SU-DHL-6 (cell line): Measurements from ENCODE around the gene CDK18.

Experiments
- H2AFZ ChIP-seq: fragments of 200-600 bp; sonication (generic); 2 replicates; pipeline ENCODE4 v1.6.1; 2014; ENCODE audit warnings: low read depth, mild to moderate bottlenecking, moderate library complexity, mixed read lengths, antibody characterized with exemption, low read length; ENCODE audit not compliant: severe bottlenecking
- H3F3A ChIP-seq: fragments of 200-600 bp; shearing (Covaris generic); 2 replicates; pipeline ENCODE4 v1.6.0; 2016; ENCODE audit warnings: antibody characterized with exemption, mild to moderate bottlenecking; ENCODE audit not compliant: insufficient read depth
- H3K27ac ChIP-seq: fragments of 200-600 bp; sonication (generic); 2 replicates; pipeline ENCODE4 v1.5.1; 2016; ENCODE audit warnings: low read depth, mild to moderate bottlenecking, low read length, moderate library complexity, mixed read lengths
- H3K27me3 ChIP-seq: fragments of 200-600 bp; sonication (generic), shearing (Covaris generic); 2 replicates; pipeline ENCODE4 v1.6.0; 2014; ENCODE audit warnings: mild to moderate bottlenecking, low read length
- H3K36me3 ChIP-seq: fragments of 200-600 bp; sonication (generic); 2 replicates; pipeline ENCODE4 v1.6.1; 2014; ENCODE audit warnings: mild to moderate bottlenecking, low read length, mixed read lengths
- H3K4me2 ChIP-seq: fragments of 300-600, 200-600 bp; shearing (Covaris generic), sonication (generic); 2 replicates; pipeline ENCODE4 v1.6.0; 2014; ENCODE audit warnings: low read length, low read depth, mild to moderate bottlenecking; ENCODE audit not compliant: poor library complexity, severe bottlenecking
- H3K4me3 ChIP-seq: fragments of 200-600 bp; sonication (generic); 2 replicates; pipeline ENCODE4 v1.5.1; 2014; ENCODE audit warnings: antibody characterized with exemption, low read length, mild to moderate bottlenecking, mixed read lengths; ENCODE audit not compliant: insufficient read depth, poor library complexity, severe bottlenecking
- H3K79me2 ChIP-seq: fragments of 200-600 bp; sonication (generic); 2 replicates; pipeline ENCODE4 v1.6.1; 2014; ENCODE audit warnings: mild to moderate bottlenecking, low read length, moderate library complexity; ENCODE audit not compliant: insufficient read depth
- H3K9ac ChIP-seq: fragments of 200-600 bp; sonication (generic); 2 replicates; pipeline ENCODE4 v1.7.0; 2014; ENCODE audit warnings: mild to moderate bottlenecking, low read length
- H3K9me2 ChIP-seq: fragments of 200-600 bp; sonication (generic); replicated peaks from 2 replicates; pipeline ENCODE4 v1.6.1; 2014; ENCODE audit warnings: low read length; ENCODE audit not compliant: insufficient read depth
- H3K9me3 ChIP-seq: fragments of 200-600 bp; sonication (generic); 2 replicates; pipeline ENCODE4 v1.6.1; 2014; ENCODE audit warnings: low read length, mixed read lengths; ENCODE audit not compliant: insufficient read depth
- H4K20me1 ChIP-seq: fragments of 200-600 bp; sonication (generic); 2 replicates; pipeline ENCODE4 v1.6.1; 2014; ENCODE audit warnings: low read depth, mild to moderate bottlenecking, antibody characterized with exemption, low read length, moderate library complexity, mixed read lengths
- EZH2phosphoT487 ChIP-seq: fragments of 200-600 bp; sonication (generic), shearing (Covaris generic); conservative IDR thresholded peaks from 2 replicates; pipeline ENCODE4 v1.6.1; 2018; ENCODE audit warnings: mild to moderate bottlenecking, antibody characterized with exemption, low read length, moderate library complexity, mixed read lengths
- TF ChIP-seq, protein P1 (sequence below): fragments of 200-600 bp; sonication (generic); IDR thresholded peaks from one replicate; pipeline ENCODE4 v1.5.1; 2017; ENCODE audit warnings: antibody characterized with exemption, mild to moderate bottlenecking, low read length, moderate library complexity; ENCODE audit not compliant: insufficient read depth, poor library complexity, severe bottlenecking

Gene CDK18

DNA sequence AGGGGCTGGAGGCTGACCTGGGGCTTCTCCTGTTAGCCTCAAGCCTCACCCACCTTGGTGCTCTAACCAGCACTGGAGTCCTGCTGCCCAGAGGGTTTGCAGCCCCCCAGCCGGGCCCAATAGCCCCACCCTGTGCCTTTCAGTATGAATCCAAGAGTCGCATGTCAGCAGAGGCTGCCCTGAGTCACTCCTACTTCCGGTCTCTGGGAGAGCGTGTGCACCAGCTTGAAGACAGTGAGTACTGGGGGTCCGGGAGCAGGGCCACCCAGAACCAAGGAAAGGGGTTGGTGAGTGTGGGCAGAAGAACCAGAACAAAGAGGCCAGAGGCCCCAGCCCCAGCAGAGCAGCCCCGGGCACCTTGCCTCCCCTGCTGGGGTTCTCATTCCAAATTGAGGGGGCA lies 25.6 kb downstream of the CDK18 start:
- H2AFZ ChIP-seq = no peak overlapping the region
- no peak overlapping the region for H3K4me2 ChIP-seq
- no peak overlapping the region for H3K27ac ChIP-seq

DNA sequence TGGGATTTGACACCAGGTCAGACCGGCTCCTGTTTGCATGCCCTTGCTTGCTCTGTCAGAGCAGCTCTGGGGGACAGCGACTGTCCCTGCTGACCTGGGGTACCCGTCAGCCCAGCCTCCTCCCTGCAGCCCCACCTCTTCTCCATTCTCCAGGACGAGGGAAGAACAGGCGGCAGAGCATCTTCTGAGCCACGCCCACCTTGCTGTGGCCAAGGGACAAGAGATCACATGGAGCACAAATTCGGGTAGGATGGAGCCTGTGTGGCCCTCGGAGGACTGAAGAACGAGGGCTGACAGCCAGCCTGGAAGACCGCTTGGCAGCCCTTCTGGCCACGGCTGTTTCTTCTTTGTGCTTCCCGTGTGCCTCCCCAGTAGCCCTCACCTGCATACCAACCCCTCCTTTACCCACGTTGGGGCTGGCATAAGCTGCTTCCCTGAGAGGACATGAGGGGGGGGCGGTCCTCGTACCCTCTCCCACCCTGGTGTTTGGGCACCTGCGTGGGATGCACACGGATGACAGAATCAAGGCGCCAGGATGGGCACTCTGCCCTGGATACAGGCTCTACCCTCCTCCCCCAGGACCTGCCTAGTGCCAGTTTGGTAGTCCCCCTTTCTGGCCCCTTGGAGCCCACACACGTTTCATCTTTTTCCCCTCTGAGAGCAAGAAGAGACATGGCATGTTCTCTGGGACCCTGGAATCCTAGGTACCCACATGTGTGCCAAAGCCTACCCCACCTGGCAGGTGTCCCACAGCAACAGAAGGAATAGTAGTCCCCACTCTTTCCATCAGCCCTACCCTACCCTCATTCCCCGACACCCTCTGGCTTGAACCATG lies 26.9 kb downstream of the CDK18 start:
- no peaks in the 10 kb centered on the region for H3F3A ChIP-seq
- H3K27me3 ChIP-seq = no peaks in the 10 kb centered on the region
- H4K20me1 ChIP-seq = no peaks in the 10 kb centered on the region
- no peak for TF ChIP-seq EZH2phosphoT487
- TF ChIP-seq, protein P1, sequence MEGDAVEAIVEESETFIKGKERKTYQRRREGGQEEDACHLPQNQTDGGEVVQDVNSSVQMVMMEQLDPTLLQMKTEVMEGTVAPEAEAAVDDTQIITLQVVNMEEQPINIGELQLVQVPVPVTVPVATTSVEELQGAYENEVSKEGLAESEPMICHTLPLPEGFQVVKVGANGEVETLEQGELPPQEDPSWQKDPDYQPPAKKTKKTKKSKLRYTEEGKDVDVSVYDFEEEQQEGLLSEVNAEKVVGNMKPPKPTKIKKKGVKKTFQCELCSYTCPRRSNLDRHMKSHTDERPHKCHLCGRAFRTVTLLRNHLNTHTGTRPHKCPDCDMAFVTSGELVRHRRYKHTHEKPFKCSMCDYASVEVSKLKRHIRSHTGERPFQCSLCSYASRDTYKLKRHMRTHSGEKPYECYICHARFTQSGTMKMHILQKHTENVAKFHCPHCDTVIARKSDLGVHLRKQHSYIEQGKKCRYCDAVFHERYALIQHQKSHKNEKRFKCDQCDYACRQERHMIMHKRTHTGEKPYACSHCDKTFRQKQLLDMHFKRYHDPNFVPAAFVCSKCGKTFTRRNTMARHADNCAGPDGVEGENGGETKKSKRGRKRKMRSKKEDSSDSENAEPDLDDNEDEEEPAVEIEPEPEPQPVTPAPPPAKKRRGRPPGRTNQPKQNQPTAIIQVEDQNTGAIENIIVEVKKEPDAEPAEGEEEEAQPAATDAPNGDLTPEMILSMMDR = no peak
- no peak overlapping the region for H3K4me2 ChIP-seq
- no peak overlapping the region for H3K9ac ChIP-seq
- no peaks in the 10 kb centered on the region for H3K79me2 ChIP-seq
- H3K9me2 ChIP-seq = no peaks in the 10 kb centered on the region
- H3K27ac ChIP-seq = no peak overlapping the region
- no peaks in the 10 kb centered on the region for H3K36me3 ChIP-seq
- no peak overlapping the region for H3K4me3 ChIP-seq
- no peaks in the 10 kb centered on the region for H3K9me3 ChIP-seq
- no peak overlapping the region for H2AFZ ChIP-seq

More for the DNA sequence above, 25.6 kb downstream of the CDK18 start:
- Histone ChIP-seq H3K4me3 (no peak overlapping the region), H3F3A (no peaks in the 10 kb centered on the region), H3K9ac (no peak overlapping the region), H3K9me3 (no peaks in the 10 kb centered on the region), H4K20me1 (no peaks in the 10 kb centered on the region), H3K79me2 (no peaks in the 10 kb centered on the region), H3K9me2 (no peaks in the 10 kb centered on the region), H3K27me3 (no peaks in the 10 kb centered on the region), H3K36me3 (no peaks in the 10 kb centered on the region)
- no peak for TF ChIP-seq EZH2phosphoT487
- TF ChIP-seq, protein P1 = no peak

DNA sequence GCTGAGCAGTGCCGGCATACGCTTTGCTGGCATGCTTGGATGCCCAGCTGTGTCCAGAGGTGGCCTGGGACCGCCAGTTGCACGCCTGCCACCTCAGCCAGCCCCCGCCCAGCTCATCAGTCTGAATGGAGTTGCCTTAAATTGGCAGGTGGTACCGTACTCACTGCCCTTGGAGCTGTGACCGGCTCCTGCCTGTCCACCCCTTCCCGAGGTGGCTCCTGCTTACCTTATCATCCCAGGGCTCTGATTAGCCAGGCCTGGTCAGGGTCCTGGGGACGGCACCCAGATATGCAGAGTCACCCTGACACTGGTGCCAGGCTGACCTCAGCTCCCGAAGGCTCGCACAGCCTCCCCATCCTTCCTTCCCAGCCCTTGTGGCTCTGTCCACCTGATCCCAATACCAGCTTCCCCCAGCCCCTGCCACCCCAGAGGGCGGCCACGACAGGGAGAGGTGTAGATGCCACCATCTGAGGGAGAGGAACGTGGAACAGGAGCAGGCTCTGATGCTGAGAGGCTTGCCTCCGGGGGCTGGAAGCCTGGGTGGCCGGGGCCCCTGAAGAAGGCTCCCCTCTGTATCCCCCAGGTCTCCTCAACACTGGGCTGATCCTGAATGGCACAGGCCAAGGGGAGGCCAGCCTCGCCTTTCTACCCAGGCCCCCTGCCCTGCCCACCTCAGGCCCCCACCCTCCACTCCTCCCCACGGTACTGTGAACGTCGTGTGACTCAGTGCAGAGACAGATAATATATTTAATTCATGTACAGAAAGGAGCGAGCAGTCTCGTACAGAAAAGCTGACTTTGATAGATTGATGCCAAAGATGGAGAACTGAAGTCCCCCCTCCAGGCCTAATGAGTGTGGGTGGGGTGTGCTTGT lies 27.8 kb downstream of the CDK18 start:
- no peaks in the 10 kb centered on the region for H4K20me1 ChIP-seq
- H3K4me3 ChIP-seq = no peak overlapping the region
- H3K79me2 ChIP-seq = no peaks in the 10 kb centered on the region
- no peaks in the 10 kb centered on the region for H3K9me3 ChIP-seq
- no peak overlapping the region for H3K9ac ChIP-seq
- TF ChIP-seq EZH2phosphoT487 = no peak
- TF ChIP-seq, protein P1 = no peak
- H3K9me2 ChIP-seq = no peaks in the 10 kb centered on the region
- no peaks in the 10 kb centered on the region for H3K36me3 ChIP-seq
- H3K27me3 ChIP-seq = no peaks in the 10 kb centered on the region
- no peaks in the 10 kb centered on the region for H3F3A ChIP-seq
- no peak overlapping the region for H3K27ac ChIP-seq
- H3K4me2 ChIP-seq = no peak overlapping the region
- H2AFZ ChIP-seq = no peak overlapping the region
